HTR-8/SVneo (cell line): ENCODE results near the gene AMELX.

Source experiments
- DNase-seq: peaks from one replicate; pipeline ENCODE4 v3.0.0; 2011; ENCODE audit warnings: low spot score, mixed read lengths; ENCODE audit not compliant: insufficient read length
- FAIRE-seq: peaks from 2 replicates; lab custom pipeline; 2011; peaks lifted over from hg19 to GRCh38; lab: Jason Lieb, UNC

AMELX gene

DNA sequence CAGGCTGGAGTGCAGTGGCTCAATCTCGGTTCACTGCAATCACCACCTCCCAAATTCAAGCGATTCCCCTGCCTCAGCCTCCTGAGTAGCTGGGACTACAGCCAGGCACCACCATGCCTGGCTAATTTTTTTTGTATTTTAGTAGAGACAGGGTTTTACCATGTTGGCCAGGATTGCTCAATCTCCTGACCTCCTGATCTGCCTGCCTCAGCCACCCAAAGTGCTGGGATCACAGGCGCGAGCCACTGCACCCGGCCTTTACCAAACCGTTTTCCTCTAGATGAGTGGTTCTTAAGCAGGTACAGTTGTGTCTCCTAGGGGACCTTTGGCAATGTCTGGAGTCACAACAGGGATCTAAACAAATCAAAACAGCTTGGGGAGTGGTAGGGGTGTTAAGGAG lies 11.6 kb downstream of the AMELX start:
- FAIRE-seq (no peak), DNase-seq (no peak)

- DNase-seq (no peak), FAIRE-seq (no peak)
These were observed 12.4 kb downstream of the AMELX start for GRCh38 chrX:11305641-11306040.

DNA sequence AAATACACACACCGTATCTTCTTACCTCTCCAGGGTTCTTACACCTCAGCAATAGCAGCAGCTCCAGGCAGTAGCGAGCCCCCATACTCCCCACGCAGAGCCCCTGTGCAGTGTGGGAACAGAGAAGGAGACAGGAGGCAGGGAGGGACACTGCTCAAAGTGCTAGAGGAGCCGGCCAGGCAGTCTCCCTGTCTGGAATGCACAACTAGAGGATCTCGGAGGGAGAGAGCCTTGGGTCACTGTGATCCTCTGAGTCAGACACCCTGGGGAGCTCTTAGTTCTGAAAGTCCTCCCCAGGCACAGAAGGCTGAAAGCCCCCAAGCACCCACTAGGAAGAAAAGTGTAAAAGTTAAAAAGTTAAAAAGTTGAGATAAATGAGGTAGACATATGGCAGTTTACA lies 16.0 kb downstream of the AMELX start:
- FAIRE-seq (no peak), DNase-seq (no peak)

DNA sequence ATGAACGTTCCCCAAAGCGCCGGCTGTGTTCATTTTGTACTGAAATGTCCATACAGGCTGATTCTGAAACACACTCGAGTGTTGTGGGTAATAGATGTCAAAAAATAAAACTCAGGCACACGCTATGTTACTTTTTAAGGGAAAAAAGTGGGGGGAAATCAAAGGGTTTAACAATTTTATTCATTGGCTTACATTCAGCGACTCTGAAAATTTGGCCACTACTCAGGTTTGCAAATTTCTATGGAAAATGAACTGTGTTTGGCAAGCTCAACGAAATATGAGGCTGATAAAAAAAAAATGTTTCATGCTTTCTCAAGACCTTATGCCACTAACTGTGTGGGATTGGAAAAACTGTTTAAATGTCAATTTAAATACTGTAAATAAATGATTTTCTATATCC lies 18.5 kb downstream of the AMELX start:
- FAIRE-seq (no peak), DNase-seq (no peak)

GRCh38 chrX:11319806-11320520 lies 26.8 kb downstream of the AMELX start:
- FAIRE-seq, result no peak
- DNase-seq, result no peak

GRCh38 chrX:11321986-11322385 lies 28.8 kb downstream of the AMELX start:
- no peak for DNase-seq
- FAIRE-seq, result no peak

DNA sequence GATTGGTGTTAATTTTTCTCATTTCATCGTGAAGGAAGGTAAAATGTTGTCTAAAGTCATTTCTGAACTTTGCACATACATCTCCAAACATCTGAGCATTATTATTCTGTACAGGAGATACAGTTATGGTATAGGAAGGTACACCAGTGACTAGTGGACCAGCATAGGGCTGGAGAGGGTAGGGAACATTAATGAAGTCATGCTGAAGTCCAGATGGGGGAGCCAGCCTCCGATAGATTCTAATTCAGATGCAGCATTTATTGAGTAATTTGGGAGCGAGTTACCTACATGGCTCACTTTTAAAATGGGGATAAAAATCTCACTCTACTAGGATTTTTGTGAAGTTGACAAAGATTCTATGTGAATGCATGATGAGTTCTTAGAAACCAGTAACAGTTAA lies 34.9 kb downstream of the AMELX start:
- no peak for DNase-seq
- FAIRE-seq, result no peak

DNA sequence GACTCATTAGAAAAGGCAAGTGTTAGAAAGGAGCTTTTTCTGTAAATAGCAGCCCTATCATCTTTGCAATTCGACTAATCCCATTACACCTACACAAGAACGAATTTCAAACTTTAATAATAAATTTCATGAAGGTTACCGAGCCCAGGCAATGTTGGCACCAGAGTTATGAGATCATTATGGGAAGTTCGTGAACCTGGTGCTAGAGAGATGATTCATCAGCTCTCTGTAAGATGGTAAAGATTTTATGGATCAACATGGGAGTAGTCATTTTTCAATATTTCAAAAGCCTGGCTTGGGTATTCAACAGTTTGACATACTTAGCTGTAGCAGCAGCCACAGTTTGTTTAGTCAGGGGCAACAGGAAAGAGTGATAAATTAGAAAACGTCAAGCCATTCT lies 35.8 kb downstream of the AMELX start:
- FAIRE-seq, result no peak
- DNase-seq, result no peak

DNA sequence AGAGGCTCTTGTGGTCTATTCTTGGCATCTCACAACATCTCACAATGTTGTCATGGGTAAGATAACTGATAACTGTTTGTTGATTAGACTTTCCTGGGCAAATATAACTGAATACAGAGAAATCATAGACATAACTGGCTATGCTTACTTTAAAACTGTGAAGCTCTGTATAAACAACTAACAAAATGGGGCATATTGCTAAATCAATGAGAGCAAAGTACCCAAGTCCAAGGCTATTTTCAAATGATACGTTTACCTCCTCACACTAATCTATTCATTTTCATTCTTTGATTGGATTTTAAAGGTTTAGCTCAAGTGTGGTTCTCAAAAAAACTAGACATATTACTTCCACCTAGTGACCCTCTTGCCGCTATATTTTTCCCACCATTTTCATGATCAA lies 38.6 kb downstream of the AMELX start:
- no peak for FAIRE-seq
- no peak for DNase-seq

DNA sequence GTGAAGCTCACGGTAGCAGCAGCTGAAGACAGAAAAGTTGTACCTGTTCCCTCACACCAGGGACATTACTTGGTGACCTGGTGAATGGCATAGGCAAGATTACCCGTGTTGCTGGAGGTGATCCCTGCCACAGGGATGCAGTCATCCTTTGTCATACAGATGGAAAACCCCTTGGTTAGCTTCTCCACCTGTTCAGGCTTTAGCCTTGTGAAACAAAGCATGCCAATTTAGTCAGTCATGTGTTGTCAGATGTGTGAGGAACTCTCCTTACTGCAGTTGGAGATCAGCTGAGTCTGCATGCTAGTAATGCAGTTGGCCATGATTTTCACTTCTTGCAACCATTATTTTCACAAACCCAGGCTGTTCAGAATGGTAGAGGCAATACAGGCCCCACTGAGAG lies 41.0 kb downstream of the AMELX start:
- FAIRE-seq, result no peak
- DNase-seq, result no peak

GRCh38 chrX:11336201-11336600 lies 43.0 kb downstream of the AMELX start:
- DNase-seq (no peak), FAIRE-seq (no peak)

DNA sequence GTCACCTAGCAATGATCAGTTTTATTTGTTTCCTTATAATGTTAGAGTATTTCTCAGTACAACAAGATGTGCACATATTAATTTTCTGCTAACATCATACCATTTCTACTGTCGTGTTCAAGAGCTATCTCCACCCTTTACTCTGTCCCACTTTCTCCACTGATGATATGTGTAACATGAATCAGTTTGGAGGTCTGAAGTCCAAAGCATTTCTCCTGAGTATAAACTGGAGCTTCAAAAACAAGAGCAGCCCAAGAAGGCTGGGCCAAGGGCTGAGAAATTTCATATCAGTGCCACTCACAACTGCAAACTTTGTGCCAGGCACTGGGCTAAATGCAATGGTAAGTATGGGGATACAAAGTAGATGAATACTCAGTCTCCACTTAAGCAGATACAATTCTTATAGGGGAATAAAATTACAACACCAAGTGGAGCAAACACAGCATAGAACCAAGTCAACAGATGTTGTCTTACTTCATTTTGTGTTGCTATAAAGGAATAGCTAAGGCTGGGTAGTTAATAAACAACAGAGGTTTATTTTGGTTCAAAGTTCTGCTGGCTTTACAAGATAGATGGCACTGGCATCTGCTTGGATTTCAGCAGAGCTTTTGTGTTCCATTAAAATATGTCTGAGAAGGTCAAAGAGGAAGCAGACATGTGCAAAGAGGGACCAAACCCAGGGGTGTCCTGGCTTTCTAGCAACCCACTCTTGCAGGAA lies 44.2 kb downstream of the AMELX start:
- DNase-seq (no peak), FAIRE-seq (no peak)

- DNase-seq, result no peak
- no peak for FAIRE-seq
These were observed 48.3 kb downstream of the AMELX start for GRCh38 chrX:11341274-11342201.

- FAIRE-seq, result no peak
These were observed 49.5 kb downstream of the AMELX start for GRCh38 chrX:11342673-11343072.

GRCh38 chrX:11346121-11346682 lies 53.0 kb downstream of the AMELX start:
- FAIRE-seq (no peak), DNase-seq (no peak)

More at GRCh38 chrX:11342673-11343072, 49.5 kb downstream of the AMELX start:
- no peak for DNase-seq

- FAIRE-seq, result no peak
These were observed 54.1 kb downstream of the AMELX start for GRCh38 chrX:11347300-11347699.

DNA sequence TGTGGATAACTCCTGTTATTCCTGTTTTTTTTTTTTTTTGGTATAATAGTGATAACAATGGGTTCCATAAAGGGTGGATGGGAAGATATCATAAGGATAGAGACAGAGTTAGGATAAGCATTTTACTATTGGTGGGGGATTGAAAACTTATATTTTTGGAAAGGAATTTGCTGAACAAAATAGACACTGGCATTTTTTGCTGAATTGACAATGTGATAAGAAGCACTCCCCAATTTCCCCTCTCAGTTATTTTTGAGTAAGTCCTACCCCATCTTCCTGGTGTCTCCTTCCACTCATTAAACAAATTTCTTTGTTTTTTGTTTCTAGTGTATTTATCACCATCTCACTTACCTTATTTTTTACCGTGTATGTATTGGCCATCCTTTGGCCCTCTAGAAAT lies 55.8 kb downstream of the AMELX start:
- DNase-seq, result no peak
- no peak for FAIRE-seq

More at GRCh38 chrX:11347300-11347699, 54.1 kb downstream of the AMELX start:
- no peak for DNase-seq

DNA sequence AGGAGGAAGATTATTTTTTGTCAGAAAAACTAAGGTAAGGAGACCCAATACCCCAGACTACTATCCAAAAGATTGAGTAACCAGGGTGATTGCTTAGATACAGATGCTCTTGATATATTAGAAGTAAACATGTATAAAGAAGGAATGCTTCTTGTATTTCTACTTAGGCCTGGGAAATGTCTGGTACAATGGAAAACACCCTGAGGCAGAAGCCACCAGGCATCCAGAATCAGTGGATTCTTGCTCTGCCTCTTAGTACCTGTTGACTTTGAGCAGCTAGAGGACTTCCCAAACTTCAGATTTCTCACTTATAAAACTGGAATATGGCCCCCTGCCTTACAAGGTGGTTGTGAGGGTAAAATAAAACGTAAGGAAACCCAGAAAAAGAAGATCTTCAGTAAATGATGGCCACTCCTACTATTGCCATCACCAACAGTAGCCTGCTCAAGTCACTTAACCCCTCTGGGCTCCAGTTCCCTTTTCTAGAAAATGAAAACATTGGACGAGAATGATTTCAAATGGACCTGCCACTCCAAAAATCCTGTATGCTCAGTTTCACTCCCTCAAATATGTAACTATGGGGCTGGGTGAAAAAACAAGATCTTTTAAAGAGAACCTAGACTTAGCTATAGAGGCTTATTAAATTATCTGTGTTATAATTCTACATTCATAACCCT lies 56.6 kb downstream of the AMELX start:
- no peak for DNase-seq
- FAIRE-seq, result no peak
